ENCODE results near the gene MYOCD.

GRCh38 chr17:12726131-12726530 lies 60.4 kb downstream of the MYOCD start:
- TF ChIP-seq EZH2 (IDR thresholded peaks at IDR 0.05; ENCODE audit: insufficient read depth, poor library complexity, severe bottlenecking) (no peak), EZH2phosphoT487 (IDR thresholded peaks at IDR 0.05; ENCODE audit: insufficient read depth, low read depth) (no peak)
